Fibroblast of pulmonary artery (primary cell): Measurements from ENCODE around the gene OR10P1.

Source experiments
- DNase-seq: peaks from one replicate; pipeline ENCODE4 v3.0.0-alpha.2; 2010; ENCODE audit warnings: low read depth
- H3K4me3 ChIP-seq: replicated peaks from 2 replicates; pipeline ENCODE4 v1.5.1; 2011; ENCODE audit warnings: low read depth, mild to moderate bottlenecking, control low read depth, low read length, moderate library complexity
- CTCF ChIP-seq: IDR thresholded peaks from 2 replicates; pipeline ENCODE4 v1.5.1; 2011; ENCODE audit warnings: mild to moderate bottlenecking, control low read depth, low read length, inconsistent platforms; ENCODE audit errors: missing control alignments

OR10P1 gene

GRCh38 chr12:55682087-55682796, 45.5 kb downstream of the OR10P1 start:
- DNase-seq, result no peak
- no peak for TF ChIP-seq CTCF
- no peak overlapping the region for H3K4me3 ChIP-seq

- DNase-seq, result no peak
- TF ChIP-seq CTCF, result no peak
- H3K4me3 ChIP-seq, result no peak overlapping the region
These were observed 47.0 kb downstream of the OR10P1 start for GRCh38 chr12:55683676-55684075.

GRCh38 chr12:55684761-55685370, 48.2 kb downstream of the OR10P1 start:
- no peak for DNase-seq
- TF ChIP-seq CTCF, result no peak
- no peak overlapping the region for H3K4me3 ChIP-seq

- no peak overlapping the region for H3K4me3 ChIP-seq
- TF ChIP-seq CTCF, result no peak
- DNase-seq, result no peak
These were observed 49.0 kb downstream of the OR10P1 start for GRCh38 chr12:55685671-55686070.

GRCh38 chr12:55686366-55687010, 49.8 kb downstream of the OR10P1 start:
- no peak overlapping the region for H3K4me3 ChIP-seq
- no peak for TF ChIP-seq CTCF
- DNase-seq, result no peak
